ENCODE data around the gene PYGL.
"Not testable (repeated sequence)": the region's sequence is repeated elsewhere in the genome, so short reads cannot be mapped to it uniquely, and the experiment has no call there.

PYGL gene

GRCh38 chr14:50906326-50907065, 37.8 kb downstream of the PYGL start:
- Histone ChIP-seq H3K9me3 (ENCODE audit: control insufficient read depth in 1 of 2, low read length in 2 of 2) (no peaks in the 10 kb centered on the region), H3K9ac (ENCODE audit: low read depth in 1 of 2, low read length in 2 of 2) (no peak overlapping the region), H3K4me3 (ENCODE audit: low read depth in 1 of 2, low read length in 2 of 2) (no peak overlapping the region), H3K36me3 (ENCODE audit: control insufficient read depth in 1 of 2, insufficient read depth in 2 of 2, low read length in 2 of 2) (no peaks in the 10 kb centered on the region), H3K4me1 (ENCODE audit: control insufficient read depth in 1 of 2, insufficient read depth in 2 of 2, low read length in 2 of 2) (no peaks in the 10 kb centered on the region), H3K27ac (ENCODE audit: low read depth, low read length) (no peak overlapping the region), H3K27me3 (ENCODE audit: control insufficient read depth in 1 of 2, insufficient read depth in 2 of 2, low read length in 2 of 2) (no peaks in the 10 kb centered on the region)

GRCh38 chr14:50904719-50905118, 39.6 kb downstream of the PYGL start:
- Histone ChIP-seq H3K36me3 (ENCODE audit: control insufficient read depth in 1 of 2, insufficient read depth in 2 of 2, low read length in 2 of 2) (no peaks in the 10 kb centered on the region), H3K4me3 (ENCODE audit: low read depth in 1 of 2, low read length in 2 of 2) (no peak overlapping the region), H3K27ac (ENCODE audit: low read depth, low read length) (no peak overlapping the region)

GRCh38 chr14:50901361-50901760, 42.9 kb downstream of the PYGL start:
- no peaks in the 10 kb centered on the region for H3K4me1 ChIP-seq (ENCODE audit: control insufficient read depth in 1 of 2, insufficient read depth in 2 of 2, low read length in 2 of 2)
- no peaks in the 10 kb centered on the region for H3K36me3 ChIP-seq (ENCODE audit: control insufficient read depth in 1 of 2, insufficient read depth in 2 of 2, low read length in 2 of 2)
- H3K27me3 ChIP-seq (ENCODE audit: control insufficient read depth in 1 of 2, insufficient read depth in 2 of 2, low read length in 2 of 2): no peaks in the 10 kb centered on the region
- no peak overlapping the region for H3K27ac ChIP-seq (ENCODE audit: low read depth, low read length)
- no peak overlapping the region for H3K9ac ChIP-seq (ENCODE audit: low read depth in 1 of 2, low read length in 2 of 2)
- H3K4me3 ChIP-seq (ENCODE audit: low read depth in 1 of 2, low read length in 2 of 2): no peak overlapping the region
- no peaks in the 10 kb centered on the region for H3K9me3 ChIP-seq (ENCODE audit: control insufficient read depth in 1 of 2, low read length in 2 of 2)

More at GRCh38 chr14:50904719-50905118, 39.6 kb downstream of the PYGL start:
- no peaks in the 10 kb centered on the region for H3K9me3 ChIP-seq (ENCODE audit: control insufficient read depth in 1 of 2, low read length in 2 of 2)
- H3K9ac ChIP-seq (ENCODE audit: low read depth in 1 of 2, low read length in 2 of 2): no peak overlapping the region
- H3K4me1 ChIP-seq (ENCODE audit: control insufficient read depth in 1 of 2, insufficient read depth in 2 of 2, low read length in 2 of 2): no peaks in the 10 kb centered on the region
- no peaks in the 10 kb centered on the region for H3K27me3 ChIP-seq (ENCODE audit: control insufficient read depth in 1 of 2, insufficient read depth in 2 of 2, low read length in 2 of 2)

GRCh38 chr14:50897658-50898175, 46.6 kb downstream of the PYGL start:
- no peaks in the 10 kb centered on the region for H3K4me1 ChIP-seq (ENCODE audit: control insufficient read depth in 1 of 2, insufficient read depth in 2 of 2, low read length in 2 of 2)
- no peak overlapping the region for H3K27ac ChIP-seq (ENCODE audit: low read depth, low read length)
- no peak overlapping the region for H3K4me3 ChIP-seq (ENCODE audit: low read depth in 1 of 2, low read length in 2 of 2)

GRCh38 chr14:50897005-50897404, 47.3 kb downstream of the PYGL start:
- not testable (repeated sequence) for H3K27ac ChIP-seq (ENCODE audit: low read depth, low read length); H3K36me3 ChIP-seq (ENCODE audit: control insufficient read depth in 1 of 2, insufficient read depth in 2 of 2, low read length in 2 of 2); H3K4me3 ChIP-seq (ENCODE audit: low read depth in 1 of 2, low read length in 2 of 2); H3K27me3 ChIP-seq (ENCODE audit: control insufficient read depth in 1 of 2, insufficient read depth in 2 of 2, low read length in 2 of 2); H3K9me3 ChIP-seq (ENCODE audit: control insufficient read depth in 1 of 2, low read length in 2 of 2); H3K4me1 ChIP-seq (ENCODE audit: control insufficient read depth in 1 of 2, insufficient read depth in 2 of 2, low read length in 2 of 2); H3K9ac ChIP-seq (ENCODE audit: low read depth in 1 of 2, low read length in 2 of 2)

More at GRCh38 chr14:50897658-50898175, 46.6 kb downstream of the PYGL start:
- Histone ChIP-seq H3K36me3 (ENCODE audit: control insufficient read depth in 1 of 2, insufficient read depth in 2 of 2, low read length in 2 of 2) (no peaks in the 10 kb centered on the region), H3K9ac (ENCODE audit: low read depth in 1 of 2, low read length in 2 of 2) (no peak overlapping the region), H3K9me3 (ENCODE audit: control insufficient read depth in 1 of 2, low read length in 2 of 2) (no peaks in the 10 kb centered on the region), H3K27me3 (ENCODE audit: control insufficient read depth in 1 of 2, insufficient read depth in 2 of 2, low read length in 2 of 2) (no peaks in the 10 kb centered on the region)

GRCh38 chr14:50896421-50896820, 47.9 kb downstream of the PYGL start:
- H3K9me3 ChIP-seq (ENCODE audit: control insufficient read depth in 1 of 2, low read length in 2 of 2); H3K9ac ChIP-seq (ENCODE audit: low read depth in 1 of 2, low read length in 2 of 2); H3K4me1 ChIP-seq (ENCODE audit: control insufficient read depth in 1 of 2, insufficient read depth in 2 of 2, low read length in 2 of 2); H3K27me3 ChIP-seq (ENCODE audit: control insufficient read depth in 1 of 2, insufficient read depth in 2 of 2, low read length in 2 of 2); H3K36me3 ChIP-seq (ENCODE audit: control insufficient read depth in 1 of 2, insufficient read depth in 2 of 2, low read length in 2 of 2); H3K27ac ChIP-seq (ENCODE audit: low read depth, low read length); H3K4me3 ChIP-seq (ENCODE audit: low read depth in 1 of 2, low read length in 2 of 2): not testable (repeated sequence)

GRCh38 chr14:50892255-50892654, 52.0 kb downstream of the PYGL start:
- no peaks in the 10 kb centered on the region for H3K36me3 ChIP-seq (ENCODE audit: control insufficient read depth in 1 of 2, insufficient read depth in 2 of 2, low read length in 2 of 2)
- H3K27ac ChIP-seq (ENCODE audit: low read depth, low read length): no peak overlapping the region
- no peaks in the 10 kb centered on the region for H3K9me3 ChIP-seq (ENCODE audit: control insufficient read depth in 1 of 2, low read length in 2 of 2)
- no peak overlapping the region for H3K4me3 ChIP-seq (ENCODE audit: low read depth in 1 of 2, low read length in 2 of 2)
- H3K27me3 ChIP-seq (ENCODE audit: control insufficient read depth in 1 of 2, insufficient read depth in 2 of 2, low read length in 2 of 2): no peaks in the 10 kb centered on the region
- no peaks in the 10 kb centered on the region for H3K4me1 ChIP-seq (ENCODE audit: control insufficient read depth in 1 of 2, insufficient read depth in 2 of 2, low read length in 2 of 2)
- no peak overlapping the region for H3K9ac ChIP-seq (ENCODE audit: low read depth in 1 of 2, low read length in 2 of 2)

GRCh38 chr14:50887476-50887875, 56.8 kb downstream of the PYGL start:
- Histone ChIP-seq H3K36me3 (ENCODE audit: control insufficient read depth in 1 of 2, insufficient read depth in 2 of 2, low read length in 2 of 2) (no peaks in the 10 kb centered on the region), H3K27ac (ENCODE audit: low read depth, low read length) (no peak overlapping the region), H3K4me1 (ENCODE audit: control insufficient read depth in 1 of 2, insufficient read depth in 2 of 2, low read length in 2 of 2) (no peaks in the 10 kb centered on the region), H3K9me3 (ENCODE audit: control insufficient read depth in 1 of 2, low read length in 2 of 2) (no peaks in the 10 kb centered on the region), H3K4me3 (ENCODE audit: low read depth in 1 of 2, low read length in 2 of 2) (no peak overlapping the region), H3K9ac (ENCODE audit: low read depth in 1 of 2, low read length in 2 of 2) (no peak overlapping the region), H3K27me3 (ENCODE audit: control insufficient read depth in 1 of 2, insufficient read depth in 2 of 2, low read length in 2 of 2) (peaks cover 0 to 3% of the 10 kb centered on the region in 2 donors)

GRCh38 chr14:50883827-50884197, 60.5 kb downstream of the PYGL start:
- H3K9me3 ChIP-seq (ENCODE audit: control insufficient read depth in 1 of 2, low read length in 2 of 2): no peaks in the 10 kb centered on the region
- H3K27me3 ChIP-seq (ENCODE audit: control insufficient read depth in 1 of 2, insufficient read depth in 2 of 2, low read length in 2 of 2): peaks cover 0 to 3% of the 10 kb centered on the region in 2 donors
- H3K4me1 ChIP-seq (ENCODE audit: control insufficient read depth in 1 of 2, insufficient read depth in 2 of 2, low read length in 2 of 2): no peaks in the 10 kb centered on the region
- no peak overlapping the region for H3K4me3 ChIP-seq (ENCODE audit: low read depth in 1 of 2, low read length in 2 of 2)
- H3K9ac ChIP-seq (ENCODE audit: low read depth in 1 of 2, low read length in 2 of 2): no peak overlapping the region
- H3K36me3 ChIP-seq (ENCODE audit: control insufficient read depth in 1 of 2, insufficient read depth in 2 of 2, low read length in 2 of 2): no peaks in the 10 kb centered on the region
- no peak overlapping the region for H3K27ac ChIP-seq (ENCODE audit: low read depth, low read length)

GRCh38 chr14:50882932-50883826, 61.1 kb downstream of the PYGL start:
- no peak overlapping the region for H3K27ac ChIP-seq (ENCODE audit: low read depth, low read length)
- peaks cover 0 to 3% of the 10 kb centered on the region in 2 donors for H3K27me3 ChIP-seq (ENCODE audit: control insufficient read depth in 1 of 2, insufficient read depth in 2 of 2, low read length in 2 of 2)
- H3K9ac ChIP-seq (ENCODE audit: low read depth in 1 of 2, low read length in 2 of 2): no peak overlapping the region
- no peaks in the 10 kb centered on the region for H3K4me1 ChIP-seq (ENCODE audit: control insufficient read depth in 1 of 2, insufficient read depth in 2 of 2, low read length in 2 of 2)
- no peaks in the 10 kb centered on the region for H3K9me3 ChIP-seq (ENCODE audit: control insufficient read depth in 1 of 2, low read length in 2 of 2)
- no peak overlapping the region for H3K4me3 ChIP-seq (ENCODE audit: low read depth in 1 of 2, low read length in 2 of 2)
- H3K36me3 ChIP-seq (ENCODE audit: control insufficient read depth in 1 of 2, insufficient read depth in 2 of 2, low read length in 2 of 2): no peaks in the 10 kb centered on the region

Measured in duodenal mucosa (tissue), 2 donors.